GM12892 (cell line): ENCODE data around the gene ATP6V0D1.
"Not testable (repeated sequence)": the region's sequence is repeated elsewhere in the genome, so short reads cannot be mapped to it uniquely, and the experiment has no call there.

Experiments
- DNase-seq: peaks from one replicate; pipeline ENCODE4 v3.0.0; 2011; ENCODE audit not compliant: insufficient read length
- FAIRE-seq: peaks from 2 replicates; lab custom pipeline; 2011; peaks lifted over from hg19 to GRCh38; lab: Jason Lieb, UNC
- POLR2A ChIP-seq: IDR thresholded peaks from 2 replicates; pipeline ENCODE4 v1.6.1; 2011; ENCODE audit warnings: low read depth, low read length, control low read depth
- POLR2AphosphoS5 ChIP-seq: IDR thresholded peaks from 2 replicates; pipeline ENCODE4 v1.6.1; 2011; ENCODE audit warnings: low read depth, low read length, control low read depth
- TAF1 ChIP-seq: IDR thresholded peaks from 2 replicates; pipeline ENCODE4 v1.6.1; 2011; ENCODE audit warnings: low read depth, mild to moderate bottlenecking, control low read depth, low read length, borderline replicate concordance

Gene ATP6V0D1

DNA sequence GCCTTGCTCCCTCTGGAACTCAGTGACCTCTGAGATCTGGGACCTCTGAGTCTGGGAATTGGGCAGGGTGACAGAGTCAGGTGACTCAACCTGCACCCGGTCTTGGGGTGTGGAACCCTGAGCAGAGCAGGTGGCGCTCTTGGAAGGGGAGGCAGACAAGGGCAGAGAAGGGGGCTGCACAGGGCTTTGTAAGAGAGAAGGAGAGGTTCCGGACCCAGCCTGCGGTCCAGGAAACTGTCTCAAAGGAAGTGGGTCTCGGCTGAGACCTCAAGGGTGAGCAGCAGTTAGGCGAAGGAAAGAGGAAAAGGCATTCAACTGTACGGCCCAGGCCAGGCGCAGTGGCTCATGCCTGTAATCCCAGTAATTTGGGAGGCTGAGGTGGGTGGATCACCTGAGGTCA lies 37.7 kb upstream of the ATP6V0D1 start:
- FAIRE-seq (no peak), DNase-seq (no peak)
- TF ChIP-seq POLR2AphosphoS5 (no peak), POLR2A (no peak), TAF1 (no peak)

DNA sequence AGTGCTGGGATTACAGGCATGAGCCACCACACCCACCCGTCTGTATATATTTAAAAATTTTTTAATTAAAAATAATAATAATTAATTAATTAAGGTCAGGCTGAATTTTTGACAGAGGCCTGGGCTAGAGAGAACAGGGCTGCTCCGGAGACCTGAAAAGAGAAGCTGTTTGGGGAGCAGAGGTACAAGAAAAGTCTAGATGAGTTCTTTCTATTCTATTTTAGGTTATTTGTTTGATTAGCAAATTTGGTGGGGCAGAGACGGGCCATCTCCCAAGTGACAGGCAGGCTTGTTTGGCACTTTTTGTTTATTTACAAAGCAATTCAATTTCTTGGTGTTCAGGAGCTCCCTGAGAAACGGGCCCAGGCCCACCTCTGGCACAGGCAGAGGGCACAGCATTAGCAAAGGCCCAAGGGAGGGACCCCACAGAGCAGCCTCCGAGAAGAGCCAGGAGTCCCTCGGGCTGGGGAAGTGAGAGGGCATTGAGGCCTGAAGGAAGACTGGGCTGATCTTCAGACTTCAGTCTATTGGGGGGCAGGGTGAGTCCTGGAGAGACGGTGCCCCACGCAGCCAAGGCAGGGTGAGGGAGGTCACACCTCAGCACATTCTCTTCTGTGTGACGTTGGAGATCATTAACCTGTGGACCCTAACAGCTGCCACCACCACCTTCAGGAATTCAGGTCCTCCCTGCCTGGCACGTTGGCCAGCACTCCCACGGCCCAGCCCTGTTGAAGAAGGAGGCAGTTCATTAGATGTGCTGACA lies 36.9 kb upstream of the ATP6V0D1 start:
- TF ChIP-seq POLR2A (0 out of 2 replicates have a peak, but pooled peaks have one; percentile 32), POLR2AphosphoS5 (no peak), TAF1 (no peak)
- FAIRE-seq (peak; percentile 44), DNase-seq (no peak)

DNA sequence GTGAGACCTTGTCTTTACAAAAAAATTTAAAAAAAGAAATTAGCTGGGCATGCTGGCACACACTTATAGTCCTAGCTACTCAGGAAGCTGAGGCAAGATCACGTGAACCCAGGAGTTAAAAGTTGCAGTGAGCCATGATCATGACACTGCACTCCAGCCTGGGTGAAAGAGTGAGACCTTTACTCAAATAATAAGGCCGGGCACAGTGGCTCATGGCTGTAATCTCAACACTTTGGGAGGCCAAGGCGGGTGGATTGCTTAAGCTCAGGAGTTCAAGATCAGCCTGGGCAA lies 36.1 kb upstream of the ATP6V0D1 start:
- DNase-seq, result no peak
- FAIRE-seq, result no peak
- TF ChIP-seq TAF1 (no peak), POLR2AphosphoS5 (no peak), POLR2A (no peak)

DNA sequence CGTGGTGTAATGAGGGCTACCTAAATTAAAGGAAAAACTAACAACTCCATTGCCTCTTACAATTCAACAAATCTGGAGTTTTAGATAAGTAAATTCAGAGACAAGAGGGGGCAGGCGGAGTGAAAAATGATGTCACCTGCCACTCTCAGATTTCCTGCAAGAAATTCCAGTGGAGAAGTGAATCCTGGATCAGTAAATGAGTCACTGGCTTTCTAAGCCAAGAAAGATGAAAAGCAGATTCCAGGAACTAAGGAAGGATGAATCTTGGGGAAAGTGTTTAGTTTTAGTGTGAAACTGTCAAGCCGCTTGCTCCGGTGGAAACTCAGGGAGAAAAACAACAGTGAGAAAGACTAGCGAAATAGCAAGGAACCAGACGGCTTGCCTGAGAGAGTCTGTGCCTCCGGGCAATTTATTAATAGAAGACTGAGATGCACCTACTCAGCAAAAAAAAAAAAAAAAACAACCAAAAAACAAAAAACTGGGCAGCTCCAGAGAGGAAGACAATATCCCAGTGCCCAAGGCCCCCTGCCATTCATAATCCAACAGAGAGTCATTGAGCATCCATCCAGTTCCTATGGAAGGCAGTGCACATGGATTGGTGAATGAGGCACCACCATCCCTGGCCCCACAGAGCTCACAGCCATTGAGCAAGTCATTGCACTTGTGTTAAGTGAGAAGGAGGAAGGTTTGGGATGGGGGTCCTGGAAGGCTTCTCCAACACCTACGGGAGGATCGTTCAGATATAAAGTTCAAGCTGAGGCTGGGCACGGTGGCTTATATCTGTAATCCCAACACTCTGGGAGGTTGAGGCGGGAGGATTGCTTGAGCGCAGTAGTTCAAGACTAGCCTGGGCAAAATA lies 35.6 kb upstream of the ATP6V0D1 start:
- FAIRE-seq, result no peak
- TF ChIP-seq POLR2A (no peak), TAF1 (no peak), POLR2AphosphoS5 (no peak)

DNA sequence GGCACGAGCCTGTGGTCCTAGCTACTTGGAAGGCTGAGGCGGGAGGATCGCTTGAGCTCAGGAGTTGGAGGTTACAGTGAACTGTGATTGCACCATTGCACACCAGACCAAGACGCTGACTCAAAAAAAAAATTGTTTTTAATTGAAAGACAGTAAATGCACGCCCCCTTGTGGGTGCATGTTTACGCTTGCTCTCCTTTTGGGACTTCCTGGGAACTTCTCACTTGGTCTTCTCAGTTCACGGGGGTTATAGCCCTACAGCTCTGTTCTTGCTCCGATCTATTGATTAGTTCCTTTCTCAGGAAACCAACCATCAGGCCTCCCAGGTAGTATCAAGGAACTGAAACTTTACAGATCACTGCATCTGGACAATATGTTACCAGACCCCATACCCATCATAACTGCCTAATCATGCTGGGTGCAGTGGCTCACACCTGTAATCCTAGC lies 33.4 kb upstream of the ATP6V0D1 start:
- TF ChIP-seq TAF1, result no peak
- TF ChIP-seq POLR2AphosphoS5, result no peak
- TF ChIP-seq POLR2A, result no peak
- FAIRE-seq (peak; percentile 81), DNase-seq (no peak)

More for the DNA sequence above, 35.6 kb upstream of the ATP6V0D1 start:
- DNase-seq, result no peak

DNA sequence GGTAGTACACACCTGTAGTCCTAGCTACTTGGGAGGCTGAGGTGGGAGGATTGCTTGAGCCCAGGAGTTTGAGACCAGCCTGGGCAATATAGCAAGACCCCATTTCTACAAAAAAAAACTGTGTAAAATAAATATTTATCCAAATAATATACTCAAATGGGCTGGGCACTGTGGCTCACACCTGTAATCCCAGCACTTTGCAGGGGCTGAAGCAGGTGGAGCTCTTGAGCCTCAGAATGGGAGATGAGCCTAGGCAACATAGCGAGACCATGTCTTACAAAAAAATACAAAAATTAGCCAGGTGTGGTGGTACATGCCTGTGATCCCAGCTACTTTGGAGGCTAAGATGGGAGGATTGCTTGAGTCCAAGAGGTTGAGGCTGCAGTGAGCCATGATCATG lies 32.9 kb upstream of the ATP6V0D1 start:
- not testable (repeated sequence) for DNase-seq

DNA sequence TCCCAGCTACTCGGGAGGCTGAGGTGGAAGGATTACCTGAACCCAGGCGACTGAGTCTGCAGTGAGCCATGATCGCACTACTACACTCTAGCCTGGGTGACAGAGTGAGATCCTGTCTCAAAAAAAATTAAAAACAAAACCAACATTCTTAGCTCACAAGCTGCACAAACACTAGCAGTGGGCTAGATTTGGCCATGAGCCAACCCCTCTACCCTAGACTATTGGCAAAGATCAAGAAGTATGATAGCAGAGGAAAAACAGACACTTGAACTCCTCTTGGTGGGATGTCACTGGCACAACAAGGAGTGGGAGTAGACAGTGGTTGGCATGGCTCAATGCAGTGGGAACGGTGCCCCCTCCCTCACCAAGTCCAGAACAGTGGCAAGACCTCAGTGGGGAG lies 28.1 kb upstream of the ATP6V0D1 start:
- no peak for DNase-seq
- FAIRE-seq, result no peak
- no peak for TF ChIP-seq TAF1
- TF ChIP-seq POLR2AphosphoS5, result no peak
- no peak for TF ChIP-seq POLR2A

More for the DNA sequence above, 32.9 kb upstream of the ATP6V0D1 start:
- not testable (repeated sequence) for FAIRE-seq

DNA sequence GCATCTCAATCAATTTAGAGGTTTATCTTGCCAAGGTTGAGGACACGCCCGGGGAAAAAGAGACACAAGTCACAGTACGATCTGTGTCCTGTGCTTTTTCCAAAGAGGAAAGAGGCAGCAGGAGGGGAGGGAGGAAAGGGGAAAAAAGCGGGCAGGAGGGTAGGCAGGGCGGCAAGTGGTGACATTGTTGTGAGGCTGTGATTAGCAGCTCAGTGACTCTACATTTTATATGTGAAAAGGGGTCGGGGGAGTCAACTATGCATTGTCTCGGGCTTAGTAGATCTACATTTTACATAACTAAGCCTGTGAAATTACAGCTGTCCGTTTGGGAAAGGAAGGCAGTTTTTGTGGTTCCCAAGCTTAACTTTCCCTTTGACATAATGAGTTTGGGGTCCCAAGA lies 25.5 kb upstream of the ATP6V0D1 start:
- FAIRE-seq (no peak), DNase-seq (no peak)
- TF ChIP-seq POLR2A, result no peak
- TF ChIP-seq POLR2AphosphoS5, result no peak
- no peak for TF ChIP-seq TAF1

DNA sequence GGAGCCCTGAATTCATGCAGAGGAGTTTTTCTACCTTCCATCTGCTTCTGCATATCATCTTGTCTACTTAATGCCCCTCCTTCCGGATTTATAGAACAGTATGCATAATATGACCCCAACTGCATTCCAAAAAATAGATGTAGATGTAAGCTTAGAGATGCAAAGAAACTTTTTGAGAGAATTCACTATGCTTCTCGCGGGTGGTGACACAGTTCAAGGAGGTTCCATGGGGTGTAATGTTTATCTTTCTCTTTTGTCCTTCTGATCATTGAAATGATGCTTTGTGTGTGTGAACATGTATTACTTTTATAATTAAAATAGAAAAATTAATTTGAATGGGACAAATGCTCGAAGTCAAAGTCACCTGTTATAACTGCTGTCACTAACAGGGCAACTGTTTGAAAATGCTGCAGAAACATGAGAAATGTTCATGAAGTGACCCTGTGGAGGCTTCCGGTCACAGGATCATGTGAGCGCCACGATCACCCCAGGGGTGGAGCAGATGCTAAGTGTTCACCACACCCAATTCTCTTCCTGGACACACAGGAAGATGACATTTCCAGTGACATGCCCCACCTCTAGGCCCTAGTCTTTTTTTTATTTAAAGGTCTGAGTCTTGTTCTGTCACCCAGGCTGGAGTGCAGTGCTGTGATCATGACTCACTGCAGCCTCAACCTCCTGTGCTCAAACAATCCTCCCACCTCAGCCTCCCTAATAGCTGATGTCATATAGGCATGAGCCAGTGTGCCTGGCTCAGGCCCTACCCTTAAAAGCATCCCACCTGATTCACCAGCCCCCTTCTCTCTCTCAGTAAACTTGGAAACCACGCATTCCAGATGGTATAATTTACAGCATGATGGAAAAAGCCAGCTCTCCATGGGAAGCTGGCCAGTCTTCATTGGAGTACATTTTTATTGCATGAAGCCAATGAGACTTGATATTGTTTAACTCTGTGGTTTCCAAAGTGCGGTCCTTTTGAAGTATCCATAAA lies 23.4 kb upstream of the ATP6V0D1 start:
- TF ChIP-seq POLR2AphosphoS5 (no peak), TAF1 (no peak), POLR2A (no peak)
- DNase-seq, result peak; percentile 57
- FAIRE-seq, result no peak

DNA sequence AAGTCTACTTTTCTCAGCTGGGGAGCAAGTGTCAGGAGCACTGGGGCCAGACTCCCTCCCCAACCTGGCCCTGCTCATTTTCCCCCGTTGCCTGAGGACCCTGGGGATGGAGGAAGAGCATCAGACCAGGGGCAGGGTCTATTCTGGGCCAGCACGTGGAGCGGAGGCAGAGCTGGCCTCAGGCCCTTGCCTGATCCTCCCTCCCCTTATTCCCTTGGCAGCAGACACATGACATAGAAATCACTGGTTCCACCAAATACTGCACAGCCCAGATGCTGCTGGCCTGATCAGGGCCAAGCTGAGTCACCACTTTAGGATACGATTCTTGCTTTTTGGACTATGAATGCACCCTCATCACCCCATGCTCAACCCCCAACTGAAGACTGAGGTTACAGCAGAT lies 18.1 kb upstream of the ATP6V0D1 start:
- no peak for TF ChIP-seq POLR2A
- no peak for TF ChIP-seq POLR2AphosphoS5
- no peak for TF ChIP-seq TAF1
- DNase-seq, result no peak
- FAIRE-seq, result no peak
